IMR-90 (cell line): ENCODE measurements around the gene RAB3C.

Source experiments
- BHLHE40 ChIP-seq: fragments of 150-350 bp; IDR thresholded peaks from 2 replicates; pipeline ENCODE4 v1.6.1; 2016; ENCODE audit warnings: mild to moderate bottlenecking, low read depth, low read length
- CHD1 ChIP-seq: IDR thresholded peaks from 2 replicates; pipeline ENCODE4 v1.6.1; 2012; ENCODE audit warnings: low read depth, low read length, improper control_type of control experiment
- FOS ChIP-seq: fragments of 150-350 bp; IDR thresholded peaks from 2 replicates; pipeline ENCODE4 v1.6.1; 2016; ENCODE audit warnings: low read depth, low read length
- POLR2A ChIP-seq: IDR thresholded peaks from 2 replicates; pipeline ENCODE4 v1.6.1; 2012; ENCODE audit warnings: mild to moderate bottlenecking, low read depth, low read length
- RAD21 ChIP-seq: IDR thresholded peaks from 2 replicates; pipeline ENCODE4 v1.6.1; 2012; ENCODE audit warnings: low read length, improper control_type of control experiment
- TF ChIP-seq, protein P1 (sequence below): conservative IDR thresholded peaks from 2 replicates; pipeline ENCODE4 v1.5.1; 2012; ENCODE audit warnings: mild to moderate bottlenecking, low read depth, low read length, improper control_type of control experiment
- TF ChIP-seq, protein P2 (sequence below): fragments of 150-350 bp; IDR thresholded peaks from 2 replicates; pipeline ENCODE4 v1.6.1; 2016; ENCODE audit warnings: low read depth, mild to moderate bottlenecking, low read length, moderate library complexity, borderline replicate concordance
- TF ChIP-seq, protein P3 (sequence below): fragments of 150-350 bp; IDR thresholded peaks from 2 replicates; pipeline ENCODE4 v1.6.1; 2017; ENCODE audit warnings: mild to moderate bottlenecking, antibody characterized with exemption, low read length, low read depth

DNA sequence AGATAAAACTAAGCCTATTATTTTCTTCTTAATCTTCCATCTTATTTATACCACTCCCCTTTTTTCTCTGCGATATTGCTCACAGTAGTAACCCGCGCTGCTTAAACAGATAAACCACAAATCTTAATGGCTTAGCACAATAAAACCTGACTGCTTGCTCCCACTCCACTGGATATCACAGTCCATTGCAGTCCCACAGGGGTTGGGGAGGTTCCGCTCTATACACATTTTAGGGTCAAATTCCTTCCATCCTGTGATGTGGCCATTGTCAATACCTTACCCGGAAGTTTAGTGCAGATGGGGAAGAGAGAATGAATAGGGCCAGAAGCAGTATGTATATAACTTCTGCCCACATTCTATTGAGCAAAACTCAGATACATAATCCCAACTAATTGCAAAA lies 193.7 kb downstream of the RAB3C start:
- TF ChIP-seq POLR2A, result no peak
- TF ChIP-seq, protein P1, sequence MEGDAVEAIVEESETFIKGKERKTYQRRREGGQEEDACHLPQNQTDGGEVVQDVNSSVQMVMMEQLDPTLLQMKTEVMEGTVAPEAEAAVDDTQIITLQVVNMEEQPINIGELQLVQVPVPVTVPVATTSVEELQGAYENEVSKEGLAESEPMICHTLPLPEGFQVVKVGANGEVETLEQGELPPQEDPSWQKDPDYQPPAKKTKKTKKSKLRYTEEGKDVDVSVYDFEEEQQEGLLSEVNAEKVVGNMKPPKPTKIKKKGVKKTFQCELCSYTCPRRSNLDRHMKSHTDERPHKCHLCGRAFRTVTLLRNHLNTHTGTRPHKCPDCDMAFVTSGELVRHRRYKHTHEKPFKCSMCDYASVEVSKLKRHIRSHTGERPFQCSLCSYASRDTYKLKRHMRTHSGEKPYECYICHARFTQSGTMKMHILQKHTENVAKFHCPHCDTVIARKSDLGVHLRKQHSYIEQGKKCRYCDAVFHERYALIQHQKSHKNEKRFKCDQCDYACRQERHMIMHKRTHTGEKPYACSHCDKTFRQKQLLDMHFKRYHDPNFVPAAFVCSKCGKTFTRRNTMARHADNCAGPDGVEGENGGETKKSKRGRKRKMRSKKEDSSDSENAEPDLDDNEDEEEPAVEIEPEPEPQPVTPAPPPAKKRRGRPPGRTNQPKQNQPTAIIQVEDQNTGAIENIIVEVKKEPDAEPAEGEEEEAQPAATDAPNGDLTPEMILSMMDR, result no peak
- TF ChIP-seq, protein P2, sequence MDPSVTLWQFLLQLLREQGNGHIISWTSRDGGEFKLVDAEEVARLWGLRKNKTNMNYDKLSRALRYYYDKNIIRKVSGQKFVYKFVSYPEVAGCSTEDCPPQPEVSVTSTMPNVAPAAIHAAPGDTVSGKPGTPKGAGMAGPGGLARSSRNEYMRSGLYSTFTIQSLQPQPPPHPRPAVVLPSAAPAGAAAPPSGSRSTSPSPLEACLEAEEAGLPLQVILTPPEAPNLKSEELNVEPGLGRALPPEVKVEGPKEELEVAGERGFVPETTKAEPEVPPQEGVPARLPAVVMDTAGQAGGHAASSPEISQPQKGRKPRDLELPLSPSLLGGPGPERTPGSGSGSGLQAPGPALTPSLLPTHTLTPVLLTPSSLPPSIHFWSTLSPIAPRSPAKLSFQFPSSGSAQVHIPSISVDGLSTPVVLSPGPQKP, result no peak
- TF ChIP-seq FOS, result no peak
- TF ChIP-seq BHLHE40, result no peak
- no peak for TF ChIP-seq RAD21
- no peak for TF ChIP-seq CHD1
- TF ChIP-seq, protein P3, sequence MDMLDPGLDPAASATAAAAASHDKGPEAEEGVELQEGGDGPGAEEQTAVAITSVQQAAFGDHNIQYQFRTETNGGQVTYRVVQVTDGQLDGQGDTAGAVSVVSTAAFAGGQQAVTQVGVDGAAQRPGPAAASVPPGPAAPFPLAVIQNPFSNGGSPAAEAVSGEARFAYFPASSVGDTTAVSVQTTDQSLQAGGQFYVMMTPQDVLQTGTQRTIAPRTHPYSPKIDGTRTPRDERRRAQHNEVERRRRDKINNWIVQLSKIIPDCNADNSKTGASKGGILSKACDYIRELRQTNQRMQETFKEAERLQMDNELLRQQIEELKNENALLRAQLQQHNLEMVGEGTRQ, result no peak
